GM21723 (cell line): ENCODE measurements around the gene TUBB6.
A peak's percentile ranks its signal among the peaks of the same experiment; 100 is the strongest.

Experiments
- ATAC-seq: cut with Tn5 transposase; IDR thresholded peaks from one replicate; pipeline ENCODE4 v1.9.1; 2021; ENCODE audit warnings: mild to moderate bottlenecking, moderate library complexity; ENCODE audit not compliant: unreplicated experiment

Gene TUBB6

DNA sequence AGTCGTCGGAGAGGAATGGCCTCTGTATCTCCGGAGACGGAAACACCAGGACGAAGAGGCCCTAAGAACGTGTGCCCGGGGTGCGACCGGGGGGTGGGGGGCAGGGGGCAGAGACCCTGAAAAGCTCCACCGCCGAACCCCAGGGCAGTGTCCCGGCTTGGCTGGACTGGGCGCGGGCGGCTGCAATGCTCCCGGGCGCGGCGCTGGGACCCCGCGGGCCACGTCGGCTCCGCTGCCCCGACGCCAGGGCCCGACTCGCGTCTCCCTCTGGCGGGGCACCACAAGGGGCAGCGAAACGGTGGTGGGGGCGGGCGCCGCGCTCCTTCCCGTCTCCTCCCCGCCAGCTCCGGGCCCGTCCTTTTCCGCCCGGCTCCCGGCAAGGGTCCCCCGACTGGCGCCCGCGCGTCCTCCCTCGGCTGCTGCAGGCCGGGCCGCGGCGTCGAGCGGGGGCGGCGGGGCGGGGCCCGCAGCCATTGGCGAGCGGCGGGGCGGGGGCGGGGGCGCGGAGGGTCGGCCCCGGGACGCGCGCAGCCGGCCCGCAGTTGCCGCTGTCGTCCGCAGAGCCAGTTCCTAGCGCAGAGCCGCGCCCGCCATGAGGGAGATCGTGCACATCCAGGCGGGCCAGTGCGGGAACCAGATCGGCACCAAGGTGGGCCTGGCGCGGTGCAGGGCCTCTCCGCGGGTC lies at the start of gene TUBB6:
TSS of gene TUBB6 (plus strand) at position 541 of the 685 bp plus-strand sequence. CDS start at position 593, 52 bp downstream.
- peak; percentile 59 for ATAC-seq

DNA sequence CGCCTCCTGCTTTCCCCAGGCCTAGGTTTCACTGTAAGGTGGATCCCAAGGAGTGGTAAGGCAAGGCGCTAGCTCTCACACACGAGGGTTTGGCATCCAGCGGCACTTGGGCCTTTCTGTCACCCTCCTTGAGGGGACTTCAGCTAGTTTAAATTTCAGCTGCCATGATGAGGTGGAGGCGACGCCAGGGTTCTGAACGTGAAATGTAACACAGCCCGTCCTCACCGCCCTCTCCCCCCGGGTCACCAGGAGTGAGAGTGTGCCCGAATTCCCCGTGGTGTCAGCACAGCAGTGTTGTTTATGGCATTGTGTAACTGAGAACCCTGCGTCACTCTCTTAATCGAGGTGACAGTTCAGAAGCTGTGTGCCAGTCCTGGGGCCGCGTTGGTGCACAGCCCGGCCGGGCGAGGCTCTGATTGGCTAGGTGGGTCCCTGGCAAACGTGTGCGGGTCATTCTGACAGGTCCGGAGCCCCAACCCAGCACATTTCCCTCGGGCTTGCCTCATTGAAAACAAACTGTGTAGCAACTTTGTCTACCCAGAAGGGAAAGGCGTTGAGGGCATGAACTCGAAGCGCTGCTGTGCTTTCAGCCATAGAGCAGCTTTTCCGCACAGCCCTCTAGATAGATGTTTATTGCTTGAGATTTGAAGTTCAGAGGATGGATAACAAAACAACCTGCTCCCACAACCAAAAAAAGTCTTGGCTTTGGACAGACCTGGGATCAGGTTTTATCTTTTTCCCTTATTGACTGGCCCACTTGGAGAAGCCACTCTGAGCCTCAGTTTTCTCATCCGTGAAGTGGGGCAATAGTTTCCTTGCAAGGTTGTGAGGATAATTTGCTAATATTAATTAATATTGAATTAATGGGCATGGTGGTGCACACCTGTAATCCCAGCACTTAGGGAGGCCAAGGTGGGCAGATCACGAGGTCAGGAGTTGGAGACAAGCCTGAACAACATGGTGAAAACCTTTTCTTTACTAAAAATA lies 49.0 kb upstream of the TUBB6 start:
- ATAC-seq: no peak

DNA sequence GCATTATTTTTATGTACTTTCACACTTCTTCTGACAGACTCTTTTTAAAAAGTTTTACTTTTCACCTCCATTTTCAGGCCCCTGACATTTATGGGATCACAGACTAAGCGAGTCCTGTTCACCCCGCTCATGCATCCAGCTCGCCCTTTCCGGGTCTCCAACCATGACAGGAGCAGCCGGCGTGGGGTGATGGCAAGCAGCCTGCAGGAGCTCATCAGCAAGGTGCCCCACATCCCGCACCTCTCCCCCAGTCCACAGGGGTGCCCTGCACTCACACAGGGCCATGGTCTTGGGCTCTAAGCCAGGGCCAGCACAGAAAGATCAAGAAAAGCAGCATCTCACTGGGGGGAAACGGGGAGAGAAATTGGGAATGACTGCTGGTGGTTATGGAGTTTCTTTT lies 45.3 kb upstream of the TUBB6 start:
- no peak for ATAC-seq

DNA sequence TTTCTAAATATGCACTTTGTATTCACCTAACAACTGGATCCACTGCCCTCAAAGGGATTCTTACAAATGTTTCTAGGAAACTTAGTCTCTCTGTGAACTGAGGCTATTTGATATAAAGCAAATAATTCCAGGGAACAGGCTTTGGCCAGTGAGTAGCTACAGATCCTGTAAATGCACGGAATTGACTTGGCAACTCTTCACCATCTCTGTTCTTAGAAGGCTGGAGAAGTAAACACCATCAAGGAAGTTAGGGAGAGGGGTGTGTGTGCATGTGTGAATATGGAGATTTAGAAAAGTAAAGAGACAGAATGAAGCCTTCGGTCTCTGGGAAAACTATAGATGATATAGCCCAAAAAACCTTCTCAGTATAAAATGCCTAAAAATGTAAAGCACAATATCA lies 43.2 kb upstream of the TUBB6 start:
- ATAC-seq: no peak

DNA sequence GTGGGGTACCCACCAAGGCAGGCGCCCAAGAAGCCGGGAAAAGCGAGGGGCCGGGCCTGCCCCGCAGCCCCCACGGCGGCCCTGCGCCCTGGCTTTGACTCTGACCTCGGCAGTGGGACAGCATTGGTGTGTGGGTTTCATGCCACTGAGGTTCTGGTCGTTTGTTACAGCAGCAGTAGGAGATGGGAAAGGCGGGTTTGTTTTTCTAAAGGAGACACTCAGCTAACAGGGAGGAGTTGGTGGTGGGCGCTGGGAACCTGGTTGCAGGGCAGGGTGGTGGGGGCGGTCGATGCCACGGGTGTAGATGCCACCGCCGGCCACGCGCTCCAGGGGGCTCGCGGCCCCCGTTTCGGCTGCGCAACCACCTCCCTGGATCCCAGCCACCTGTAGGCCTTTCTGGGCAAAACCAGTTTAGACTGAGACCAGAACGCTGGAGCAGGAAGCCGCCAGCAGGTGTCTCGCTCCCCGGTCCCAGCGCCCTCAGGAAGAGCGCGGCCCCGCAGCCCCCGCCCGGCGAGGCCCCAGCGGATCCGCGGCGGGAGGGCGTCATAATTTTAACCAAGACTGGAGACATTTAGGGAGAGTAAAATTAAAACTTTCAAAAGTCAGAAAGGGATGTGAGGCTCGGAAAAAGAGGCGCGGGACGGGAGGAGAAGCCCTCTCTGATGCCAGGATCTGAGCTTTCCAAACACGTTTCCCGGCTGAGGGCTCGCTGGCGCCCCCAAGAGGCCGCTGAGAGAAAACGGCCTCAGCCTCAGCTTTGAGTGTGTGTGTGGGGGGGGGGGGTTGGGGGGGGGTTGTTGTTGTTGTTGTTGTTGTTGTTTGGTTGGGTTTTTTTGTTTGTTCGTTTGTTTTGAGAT lies 36.4 kb upstream of the TUBB6 start:
- peak; percentile 91 for ATAC-seq

DNA sequence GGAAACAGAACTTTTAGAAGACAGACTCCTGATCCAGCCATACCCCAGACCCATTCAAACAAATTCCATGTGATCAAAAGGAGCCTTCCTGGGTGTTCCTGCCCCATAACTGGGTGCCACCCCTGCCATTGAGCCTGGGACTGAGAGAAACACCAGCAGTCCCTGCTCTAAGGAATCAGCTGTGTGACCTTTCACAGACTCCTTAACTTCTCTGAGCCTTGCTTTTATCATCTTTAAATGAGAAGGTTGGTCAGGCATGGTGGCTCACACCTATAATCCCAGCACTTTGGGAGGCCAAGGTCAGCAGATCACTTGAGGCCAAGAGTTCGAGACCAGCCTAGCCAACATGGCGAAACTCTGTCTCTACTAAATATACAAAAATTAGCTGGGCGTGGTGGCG lies 33.2 kb upstream of the TUBB6 start:
- ATAC-seq: no peak

DNA sequence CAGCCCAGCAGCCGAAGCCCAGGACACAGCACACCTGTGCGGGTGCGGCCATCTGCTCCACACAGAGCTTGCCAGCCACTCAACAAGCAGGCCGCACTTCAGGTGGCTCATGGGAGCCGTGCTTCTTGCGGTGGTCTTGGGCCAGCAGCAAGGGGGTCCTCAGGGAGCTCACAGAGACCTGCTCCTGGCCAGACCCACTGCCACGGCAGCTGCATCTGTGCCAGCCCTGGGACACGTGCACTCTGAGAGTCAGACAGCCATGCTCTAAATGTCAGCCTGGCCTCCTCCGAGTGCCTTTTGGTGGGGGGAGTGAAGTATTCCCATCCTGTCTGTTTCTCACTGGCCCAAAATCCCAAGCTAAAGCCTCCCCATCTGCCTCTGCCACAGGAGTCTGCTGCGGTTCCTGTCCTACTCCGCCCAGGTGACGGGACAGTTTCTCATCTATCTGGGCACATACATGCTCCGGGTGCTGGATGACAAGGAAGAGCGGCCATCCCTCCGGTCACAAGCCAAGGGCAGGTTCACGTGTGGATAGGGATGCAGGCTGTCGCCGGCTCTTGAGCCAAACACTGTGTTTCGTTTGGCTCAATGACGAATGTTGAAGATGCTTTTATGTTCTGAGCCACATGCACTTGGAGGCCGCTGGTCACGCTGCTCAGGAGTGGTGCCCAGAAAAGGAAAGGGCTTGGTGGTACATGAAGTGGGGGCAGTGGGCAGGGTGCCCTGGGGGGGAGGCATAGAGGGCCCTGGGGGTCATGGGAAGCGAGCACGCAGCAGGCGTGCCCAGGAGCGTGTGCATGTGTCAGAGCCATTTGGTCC lies 31.1 kb upstream of the TUBB6 start:
- no peak for ATAC-seq

DNA sequence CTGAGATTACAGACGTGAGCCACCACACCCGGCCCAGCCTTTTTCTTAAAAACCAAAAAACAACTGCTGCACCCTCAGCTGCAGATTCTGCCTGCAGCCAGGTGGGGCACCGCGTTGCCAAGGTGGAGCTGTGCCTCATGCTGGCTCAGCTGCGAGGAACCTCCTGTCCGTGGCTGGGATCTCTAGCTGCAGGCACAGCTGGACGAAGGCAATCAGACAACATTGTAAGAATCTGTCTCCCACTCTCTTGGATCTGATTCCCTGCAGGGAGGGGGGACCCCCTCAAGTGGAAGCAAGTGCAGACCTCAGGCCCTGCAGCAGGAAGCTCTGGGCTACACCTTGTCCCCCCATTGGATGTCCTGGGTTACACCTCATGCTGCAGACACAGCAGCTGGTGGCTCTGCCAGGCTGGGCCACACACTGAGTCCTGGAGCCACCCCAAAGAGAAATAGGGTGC lies 29.8 kb upstream of the TUBB6 start:
- no peak for ATAC-seq

DNA sequence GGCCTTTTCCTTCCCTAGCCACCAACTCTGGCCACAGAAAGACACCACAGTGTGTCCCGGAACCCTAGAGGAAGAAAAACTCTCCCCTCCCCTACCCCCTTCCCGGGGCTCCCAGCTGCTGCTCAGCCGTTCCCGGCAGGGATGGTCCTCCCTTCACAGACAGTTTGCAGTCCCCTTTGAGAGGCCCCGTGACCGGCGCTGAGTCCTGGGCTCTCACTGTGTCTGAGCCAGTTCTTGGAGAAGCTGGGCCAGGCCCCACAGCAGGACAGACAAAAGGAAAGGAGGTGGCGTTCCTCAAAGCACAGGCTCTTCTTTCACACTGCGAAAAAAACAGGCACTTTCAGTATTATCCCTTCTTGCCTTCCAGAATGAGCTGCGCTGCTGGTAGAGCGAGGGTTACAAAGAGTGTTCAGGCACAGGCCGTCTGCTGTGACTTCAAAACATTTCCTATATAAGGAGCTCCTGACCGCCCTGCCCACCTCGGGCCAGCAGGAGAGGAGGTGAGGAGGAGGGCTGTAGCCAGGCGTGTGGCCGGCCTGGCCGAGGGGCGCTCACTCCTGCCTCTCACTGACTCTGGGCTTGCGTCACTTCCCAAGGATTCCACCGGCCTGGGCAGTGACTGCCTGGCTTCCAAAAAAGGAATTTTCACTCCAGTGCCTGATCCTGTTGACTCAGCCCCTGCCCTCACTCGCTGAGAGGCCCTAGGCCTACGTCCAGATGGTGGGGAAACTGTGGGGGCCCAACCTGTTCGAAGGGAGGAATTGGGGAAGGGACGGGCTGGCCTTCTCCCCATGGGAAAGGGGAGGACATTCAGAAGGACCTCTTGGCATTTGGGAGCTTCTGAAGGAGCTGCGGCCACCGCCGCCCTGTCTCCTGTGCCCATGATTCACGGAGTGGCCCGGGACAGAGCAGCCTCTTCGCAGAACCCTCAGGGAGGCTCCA lies 29.0 kb upstream of the TUBB6 start:
- no peak for ATAC-seq

DNA sequence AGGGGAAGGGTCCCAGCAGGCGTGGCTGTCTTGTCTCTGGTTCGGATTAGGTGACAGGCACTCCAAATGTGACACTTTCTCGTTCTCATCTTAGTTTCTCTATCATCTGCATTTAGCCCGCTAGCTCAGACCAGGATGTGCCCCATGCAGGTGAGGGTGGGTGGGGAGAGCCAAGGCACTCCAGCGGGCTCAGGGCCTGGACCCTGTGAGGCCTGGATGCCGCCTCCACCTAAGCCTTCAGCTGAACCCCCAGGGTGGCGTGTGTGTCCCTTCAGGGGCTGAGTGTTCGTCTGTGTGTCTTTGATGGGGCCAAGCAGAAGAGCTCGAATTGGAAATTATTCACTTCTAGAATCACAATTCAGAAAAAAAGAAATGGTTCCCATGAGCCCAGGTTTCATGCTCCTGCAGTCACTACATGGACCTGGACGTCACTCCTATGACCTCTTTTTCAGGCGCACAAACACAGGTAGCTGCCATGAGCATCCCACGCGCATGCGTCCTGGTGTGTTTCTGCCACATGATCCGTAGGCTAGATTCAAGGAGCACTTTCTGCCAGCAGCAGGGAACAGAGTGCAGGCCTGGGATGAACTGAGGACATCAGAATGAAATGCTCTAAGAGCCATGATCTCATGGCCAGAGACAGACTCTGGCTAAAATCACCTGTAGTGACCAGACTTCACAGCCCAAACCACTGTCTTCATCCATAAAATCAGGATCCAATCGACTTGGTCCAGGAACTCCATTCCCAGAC lies 28.1 kb upstream of the TUBB6 start:
- no peak for ATAC-seq

DNA sequence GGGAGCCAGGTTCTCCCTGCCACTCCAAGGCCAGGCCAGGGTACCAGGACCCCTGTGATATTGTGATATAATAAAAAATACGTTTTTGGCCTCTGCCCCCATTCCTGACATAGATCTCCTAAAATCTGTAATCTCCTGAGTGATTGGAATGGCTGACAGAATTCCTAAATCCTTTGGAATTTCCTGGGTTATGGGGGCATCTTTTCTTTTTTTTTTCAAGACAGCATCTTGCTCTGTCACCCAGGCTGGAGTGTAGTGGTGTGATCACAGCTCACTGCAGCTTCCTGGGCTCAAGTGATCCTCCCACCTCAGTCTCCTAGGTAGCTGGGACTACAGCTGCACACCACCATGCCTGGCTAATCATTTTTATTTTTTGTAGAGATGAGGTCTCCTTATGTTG lies 26.2 kb upstream of the TUBB6 start:
- no peak for ATAC-seq

DNA sequence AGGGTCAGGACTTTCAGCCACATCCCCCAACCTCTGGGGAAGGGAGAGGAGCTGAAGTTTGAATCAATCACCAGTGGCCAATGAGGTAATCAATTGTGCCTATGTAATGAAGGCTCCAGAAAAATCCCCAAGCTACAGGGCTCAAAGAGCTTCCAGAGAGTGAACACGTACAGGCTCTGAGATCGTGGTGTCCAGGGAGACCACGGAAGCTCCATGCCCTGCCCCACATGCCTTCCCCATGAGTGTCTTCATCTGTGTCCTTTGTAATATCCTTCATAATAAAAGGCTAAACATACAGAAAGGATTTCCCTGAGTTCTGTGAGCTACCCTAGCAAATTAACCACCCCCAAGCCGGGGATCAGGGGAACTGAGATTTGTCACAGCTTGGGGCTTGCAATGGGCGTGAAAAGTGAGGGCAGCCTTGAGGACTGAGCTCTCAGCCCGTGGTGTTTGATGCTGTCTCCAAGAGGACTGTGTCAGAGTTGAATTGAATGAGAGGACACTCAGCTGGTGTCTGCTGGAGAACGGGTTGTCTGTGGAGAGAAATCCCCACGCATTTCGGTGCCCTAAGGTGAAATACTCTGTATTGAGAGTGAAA lies 25.5 kb upstream of the TUBB6 start:
- no peak for ATAC-seq

DNA sequence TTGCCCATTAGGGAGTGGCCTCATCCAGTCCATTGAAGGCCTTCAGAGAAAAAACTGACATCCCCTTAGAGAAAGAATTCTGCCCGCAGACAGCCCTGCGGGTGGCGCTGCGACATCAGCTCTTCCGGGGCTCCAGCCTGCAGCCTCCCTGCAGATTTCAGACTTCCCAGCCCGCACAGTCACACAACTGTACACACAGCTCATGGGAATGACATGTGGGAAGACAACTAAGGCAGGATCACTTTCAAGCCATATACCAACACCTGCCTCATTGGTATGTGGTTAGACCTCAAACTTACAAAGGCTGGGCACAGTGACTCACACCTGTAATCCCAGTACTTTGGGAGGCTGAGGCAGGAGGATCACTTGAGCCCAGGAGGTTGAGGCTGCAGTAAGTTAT lies 24.8 kb upstream of the TUBB6 start:
- ATAC-seq: no peak

DNA sequence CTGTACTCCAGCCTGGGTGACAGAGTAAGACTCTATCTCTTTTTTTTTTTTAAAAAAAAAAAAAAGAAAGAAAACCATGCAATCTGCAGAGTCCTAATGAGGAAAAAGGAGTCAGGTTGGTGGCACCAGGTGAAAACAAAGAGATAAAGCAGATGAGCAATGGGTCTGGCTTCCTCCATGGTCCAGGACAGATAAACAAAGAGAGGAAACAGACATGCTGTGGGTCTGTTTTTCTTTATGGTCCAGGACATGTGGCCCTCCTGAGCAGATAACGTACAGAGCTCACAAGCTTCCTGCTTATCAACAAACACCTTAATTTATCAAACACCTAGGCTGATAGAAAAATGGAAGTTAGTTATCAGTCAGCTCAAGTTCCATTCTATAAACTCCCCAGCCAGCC lies 24.4 kb upstream of the TUBB6 start:
- no peak for ATAC-seq

DNA sequence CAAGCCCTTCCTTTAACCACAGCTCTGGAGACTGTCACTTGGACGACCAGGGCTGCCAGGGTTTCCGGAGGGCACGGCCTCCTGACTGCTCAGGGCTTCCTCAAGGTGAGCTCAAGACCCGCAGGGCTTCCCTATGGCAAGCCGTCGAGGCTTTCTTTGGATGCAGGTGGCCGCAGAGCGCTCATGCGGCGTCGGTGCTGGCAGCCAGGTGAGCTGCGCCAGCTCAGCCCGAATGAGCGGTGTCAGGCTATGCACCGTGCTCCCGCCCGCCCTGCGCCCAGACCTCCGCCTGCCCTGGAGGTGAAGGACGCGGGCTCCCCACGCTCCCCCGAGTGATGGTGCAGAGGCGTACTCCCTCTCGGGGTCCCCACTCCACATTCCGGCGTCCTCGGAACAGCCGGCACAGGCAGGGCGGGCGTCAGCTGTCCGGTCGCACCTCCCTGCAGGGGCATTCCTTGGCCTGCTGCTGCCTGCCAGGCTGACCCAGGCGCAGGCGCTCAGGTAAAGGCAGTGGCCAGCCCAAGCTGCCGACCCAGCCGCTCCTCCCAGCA lies 20.8 kb upstream of the TUBB6 start:
- no peak for ATAC-seq

DNA sequence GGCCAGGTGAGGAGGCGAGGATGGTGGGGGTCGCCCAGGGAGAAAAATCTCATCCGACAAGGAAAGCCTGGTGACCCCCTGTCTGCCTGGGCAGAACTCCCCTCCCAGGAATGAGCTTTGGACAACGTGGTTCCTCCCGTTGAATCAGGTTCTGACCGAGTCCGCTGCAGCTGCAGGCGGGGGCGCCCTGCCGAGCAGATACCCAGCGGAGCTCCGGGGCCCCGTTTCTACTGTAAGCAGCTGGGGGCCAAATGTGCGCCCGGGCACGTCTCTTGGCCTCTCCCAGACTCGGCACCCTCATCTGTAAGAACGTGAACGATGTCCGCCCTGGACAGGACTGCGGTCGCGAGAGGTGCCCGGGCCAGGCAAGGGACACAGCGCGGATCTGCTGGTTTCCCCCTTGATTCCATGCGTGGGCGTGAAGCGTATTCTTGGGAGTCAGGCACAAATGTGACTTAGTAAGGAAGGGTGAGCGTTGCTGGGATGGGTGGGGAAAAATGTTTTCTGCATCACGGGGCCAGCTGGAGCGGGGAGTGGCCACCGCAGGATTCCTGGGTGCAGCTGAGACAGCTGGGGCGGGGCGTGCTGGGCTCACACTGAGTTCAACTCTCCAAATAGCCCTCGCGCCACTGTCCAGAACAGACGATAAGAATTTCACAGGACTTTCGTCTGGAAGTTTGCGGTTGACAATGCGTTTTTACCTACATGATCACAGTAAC lies 20.2 kb upstream of the TUBB6 start:
- ATAC-seq: no peak

DNA sequence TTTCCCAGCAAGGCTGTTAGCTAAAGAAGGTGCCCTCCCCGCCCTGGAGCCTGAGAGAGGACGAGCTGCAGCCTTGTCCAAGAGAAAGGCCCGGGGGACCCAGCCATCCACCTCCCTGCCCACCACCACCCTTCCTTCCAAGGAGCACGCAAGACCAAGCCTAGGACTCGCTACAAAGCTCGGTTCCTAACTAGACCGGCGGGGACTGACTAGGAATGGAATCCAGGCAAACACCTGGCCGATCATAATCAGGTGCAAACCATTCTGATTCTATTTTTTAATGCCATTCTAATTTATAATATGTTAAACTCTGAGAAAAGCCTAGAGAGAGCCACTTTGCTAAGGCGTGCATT lies 19.7 kb upstream of the TUBB6 start:
- no peak for ATAC-seq
